Activated T-helper 2 cell treated with anti-CD3 and anti-CD28 coated beads, Interferon-gamma antibody, Interleukin-2, Interleukin-4, amounts not matched to agents 10 μg/mL and 5 μg/mL and 100 μg/mL, durations not matched to agents 14 hours and 24 hours and 36 hours (primary cell): ENCODE results near the gene GC. TPM values are rescaled to one million over a fixed set of nuclear protein-coding genes. Genes with fewer than 3 reads are reported as not detected.
"Not testable (repeated sequence)": the region's sequence is repeated elsewhere in the genome, so short reads cannot be mapped to it uniquely, and the experiment has no call there.

Experiments used
- DNase-seq: peaks from one replicate; pipeline ENCODE4 v3.0.0; 2021; ENCODE audit warnings: low spot score
- H3K27ac Mint-ChIP-seq: one replicate; pipeline ENCODE4 v1.8.0; 2021; ENCODE audit warnings: mixed read lengths
- H3K27me3 Mint-ChIP-seq: one replicate; pipeline ENCODE4 v1.8.0; 2021; ENCODE audit warnings: low read depth, mixed read lengths
- H3K36me3 Mint-ChIP-seq: one replicate; pipeline ENCODE4 v1.8.0; 2021; ENCODE audit warnings: low read depth, mixed read lengths
- H3K4me1 Mint-ChIP-seq: one replicate; pipeline ENCODE4 v1.8.0; 2021; ENCODE audit warnings: low read depth, mixed read lengths
- H3K4me3 Mint-ChIP-seq: one replicate; pipeline ENCODE4 v1.8.0; 2021; ENCODE audit warnings: low read depth, mild to moderate bottlenecking, moderate library complexity, mixed read lengths
- H3K9me3 Mint-ChIP-seq: one replicate; pipeline ENCODE4 v1.8.0; 2021; ENCODE audit warnings: mixed read lengths
- intact Hi-C: fragments of 100-400 bp; cut with micrococcal nuclease; formaldehyde crosslinking; loops from one replicate; pipeline ENCODE4 v1.15.1; 2023
- total RNA-seq: library from RNA; stranded (reverse); gene quantifications from 2 replicates; pipeline ENCODE4 v1.2.3, GENCODE V29; 2022

Gene GC
- total RNA-seq, 1 donor from 2014 or later: not detected

DNA sequence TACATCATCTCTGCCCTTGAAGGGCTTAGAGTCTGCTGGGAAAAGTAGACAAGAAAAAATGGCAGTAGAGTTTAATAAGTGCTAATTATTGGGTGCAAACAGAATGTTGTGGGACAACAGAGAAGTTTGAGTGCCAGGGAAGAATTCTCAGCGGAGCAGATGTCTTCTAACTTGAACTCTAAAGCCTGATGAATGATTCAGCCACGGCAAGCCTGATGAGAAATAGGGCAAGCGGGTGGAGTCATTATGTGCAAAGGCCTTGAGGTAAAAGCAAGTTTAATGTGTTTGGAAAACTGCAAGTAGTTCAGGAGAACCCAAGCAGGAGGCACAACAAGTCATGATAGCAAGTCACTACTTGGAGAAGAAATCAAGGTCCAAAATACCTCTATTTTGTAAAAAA, 37.5 kb downstream of the GC start:
- no peak overlapping the region for H3K4me3 Mint-ChIP-seq
- DNase-seq: no peak
- no peaks in the 10 kb centered on the region for H3K4me1 Mint-ChIP-seq
- no peaks in the 10 kb centered on the region for H3K36me3 Mint-ChIP-seq
- intact Hi-C loops: no loop called here
- no peak overlapping the region for H3K27ac Mint-ChIP-seq
- no peaks in the 10 kb centered on the region for H3K27me3 Mint-ChIP-seq
- H3K9me3 Mint-ChIP-seq: no peaks in the 10 kb centered on the region

- DNase-seq, H3K36me3 Mint-ChIP-seq, H3K27ac Mint-ChIP-seq, H3K27me3 Mint-ChIP-seq, H3K4me1 Mint-ChIP-seq, intact Hi-C loops, H3K4me3 Mint-ChIP-seq, H3K9me3 Mint-ChIP-seq: not testable (repeated sequence)
Observed at GRCh38 chr4:71738782-71739181, 45.1 kb downstream of the GC start.

- intact Hi-C loops: no loop called here
- no peak for DNase-seq
- no peak overlapping the region for H3K4me3 Mint-ChIP-seq
- no peaks in the 10 kb centered on the region for H3K36me3 Mint-ChIP-seq
- H3K27me3 Mint-ChIP-seq: no peaks in the 10 kb centered on the region
- H3K9me3 Mint-ChIP-seq: no peaks in the 10 kb centered on the region
- no peak overlapping the region for H3K27ac Mint-ChIP-seq
- no peaks in the 10 kb centered on the region for H3K4me1 Mint-ChIP-seq
Observed at GRCh38 chr4:71732706-71733105, 51.2 kb downstream of the GC start.

DNA sequence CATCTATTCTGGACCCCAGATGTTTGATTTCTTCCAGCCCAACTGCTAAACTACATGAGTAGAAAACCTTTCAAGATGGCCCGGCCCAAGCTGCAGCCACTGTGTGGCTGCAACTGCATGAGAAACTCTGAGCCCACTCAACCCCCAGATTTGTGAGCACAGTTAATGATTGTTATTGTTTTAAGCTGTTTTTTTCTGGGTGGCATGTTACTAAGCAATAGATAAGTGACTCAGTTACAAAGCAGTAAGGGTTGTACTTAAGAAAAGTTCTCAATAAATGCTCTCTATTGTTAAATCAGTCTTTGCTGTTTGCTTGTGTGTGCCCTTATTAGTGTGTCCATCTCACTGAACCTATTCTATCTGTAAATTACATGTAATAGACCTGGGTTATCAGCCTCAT, 51.8 kb downstream of the GC start:
- Mint-ChIP-seq H3K9me3 (no peaks in the 10 kb centered on the region), H3K36me3 (no peaks in the 10 kb centered on the region), H3K4me1 (no peaks in the 10 kb centered on the region), H3K27me3 (no peaks in the 10 kb centered on the region), H3K4me3 (no peak overlapping the region), H3K27ac (no peak overlapping the region)
- DNase-seq: no peak
- intact Hi-C loops: no loop called here

DNA sequence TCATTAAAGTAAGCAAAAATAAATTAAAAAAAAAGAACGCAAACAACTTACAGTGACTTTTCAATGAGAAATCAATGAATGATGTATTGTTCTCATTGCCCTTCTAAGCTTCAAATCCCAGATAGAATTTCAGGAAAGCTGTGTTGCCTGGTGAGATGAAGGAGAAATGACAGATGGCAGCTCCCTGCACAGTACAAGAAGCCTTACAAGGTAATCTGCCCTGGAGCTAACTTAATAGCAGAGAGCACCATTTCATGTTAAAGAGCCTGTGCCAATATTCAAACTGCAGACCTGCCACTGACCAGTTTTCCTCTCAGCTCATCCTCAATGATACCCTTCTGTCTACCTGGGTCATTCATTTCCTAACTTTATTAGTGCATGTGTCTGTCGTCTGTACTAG, 54.0 kb downstream of the GC start:
- no peaks in the 10 kb centered on the region for H3K4me1 Mint-ChIP-seq
- intact Hi-C loops: no loop called here
- no peak overlapping the region for H3K4me3 Mint-ChIP-seq
- no peak overlapping the region for H3K27ac Mint-ChIP-seq
- no peak for DNase-seq
- no peaks in the 10 kb centered on the region for H3K36me3 Mint-ChIP-seq
- H3K9me3 Mint-ChIP-seq: no peaks in the 10 kb centered on the region
- H3K27me3 Mint-ChIP-seq: no peaks in the 10 kb centered on the region

GRCh38 chr4:71713611-71714203, 70.2 kb downstream of the GC start:
- intact Hi-C loops: loop anchor here (5.0 to 10.0 kb wide), 3 partner anchors 441 to 1111 kb away; no protein-coding TSS in a partner anchor
- Mint-ChIP-seq H3K4me1 (no peaks in the 10 kb centered on the region), H3K4me3 (no peak overlapping the region)

GRCh38 chr4:71711985-71712348, 71.9 kb downstream of the GC start:
- intact Hi-C loops: loop anchor here (5.0 to 10.0 kb wide), 3 partner anchors 440 to 1110 kb away; no protein-coding TSS in a partner anchor
- H3K27ac Mint-ChIP-seq: no peak overlapping the region
- H3K9me3 Mint-ChIP-seq: no peaks in the 10 kb centered on the region
- no peaks in the 10 kb centered on the region for H3K4me1 Mint-ChIP-seq
- H3K36me3 Mint-ChIP-seq: no peaks in the 10 kb centered on the region
- H3K27me3 Mint-ChIP-seq: peaks cover 1% of the 10 kb centered on the region
- H3K4me3 Mint-ChIP-seq: no peak overlapping the region
- no peak for DNase-seq

More at GRCh38 chr4:71713611-71714203, 70.2 kb downstream of the GC start:
- no peak for DNase-seq
- H3K9me3 Mint-ChIP-seq: no peaks in the 10 kb centered on the region
- H3K27ac Mint-ChIP-seq: no peak overlapping the region
- H3K36me3 Mint-ChIP-seq: no peaks in the 10 kb centered on the region
- peaks cover 1% of the 10 kb centered on the region for H3K27me3 Mint-ChIP-seq

GRCh38 chr4:71711044-71711984, 72.6 kb downstream of the GC start:
- Mint-ChIP-seq H3K27ac (no peak overlapping the region), H3K27me3 (no peaks in the 10 kb centered on the region), H3K4me3 (no peak overlapping the region), H3K36me3 (no peaks in the 10 kb centered on the region), H3K9me3 (no peaks in the 10 kb centered on the region), H3K4me1 (no peaks in the 10 kb centered on the region)
- DNase-seq: no peak
- intact Hi-C loops: loop anchor here (5.0 to 10.0 kb wide), 3 partner anchors 439 to 1109 kb away; no protein-coding TSS in a partner anchor

GRCh38 chr4:71709961-71710360, 73.9 kb downstream of the GC start:
- Mint-ChIP-seq H3K36me3 (no peaks in the 10 kb centered on the region), H3K9me3 (no peaks in the 10 kb centered on the region), H3K27me3 (peaks cover 2% of the 10 kb centered on the region), H3K27ac (no peak overlapping the region), H3K4me1 (no peaks in the 10 kb centered on the region), H3K4me3 (no peak overlapping the region)
- no peak for DNase-seq
- intact Hi-C loops: loop anchor here (5.0 to 10.0 kb wide), 3 partner anchors 438 to 1108 kb away; no protein-coding TSS in a partner anchor

DNA sequence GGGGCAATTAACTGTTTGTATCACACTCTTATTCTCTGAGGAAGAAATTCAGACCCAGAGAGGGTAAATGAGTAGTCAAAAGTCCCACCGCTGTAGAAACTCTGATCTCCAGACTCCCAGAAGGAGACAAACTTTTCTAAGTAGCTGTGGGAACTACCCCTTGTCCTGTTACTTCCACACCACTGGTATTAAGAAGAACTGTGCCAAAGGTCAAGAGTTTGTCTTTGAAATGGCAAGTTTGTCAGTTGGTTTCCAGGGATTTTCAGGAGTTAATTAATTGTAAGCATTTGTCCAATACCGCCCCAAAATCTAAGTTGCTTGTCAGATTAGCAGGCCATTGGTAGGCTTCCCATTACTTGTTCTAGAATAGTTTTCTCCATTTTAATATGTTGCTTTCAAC, 85.7 kb downstream of the GC start:
- no peak overlapping the region for H3K4me3 Mint-ChIP-seq
- H3K9me3 Mint-ChIP-seq: no peaks in the 10 kb centered on the region
- no peak for DNase-seq
- intact Hi-C loops: no loop called here
- H3K27me3 Mint-ChIP-seq: no peaks in the 10 kb centered on the region
- H3K4me1 Mint-ChIP-seq: no peaks in the 10 kb centered on the region
- no peak overlapping the region for H3K27ac Mint-ChIP-seq
- H3K36me3 Mint-ChIP-seq: no peaks in the 10 kb centered on the region

- H3K4me3 Mint-ChIP-seq: no peak overlapping the region
Observed at GRCh38 chr4:71697031-71697430, 86.8 kb downstream of the GC start.

DNA sequence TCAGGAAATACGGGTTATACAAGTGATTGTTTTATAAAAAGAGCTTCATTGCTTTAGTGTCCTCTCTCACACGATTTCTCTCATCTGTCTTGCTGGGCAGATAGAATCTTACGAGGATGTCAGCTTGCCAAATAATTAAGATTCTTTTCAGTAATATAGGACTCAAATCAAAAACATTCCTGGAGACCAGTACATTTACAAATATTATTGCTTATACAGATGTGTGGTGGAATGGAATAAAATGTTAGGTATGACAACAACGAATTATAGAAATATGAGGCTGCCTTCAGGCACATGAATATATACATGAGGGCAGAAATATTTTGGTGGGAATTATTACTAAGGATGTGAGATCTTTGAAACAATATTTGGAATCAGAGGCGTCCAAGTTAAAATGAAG, 88.9 kb downstream of the GC start:
- Mint-ChIP-seq H3K27me3 (no peaks in the 10 kb centered on the region), H3K4me3 (no peak overlapping the region), H3K36me3 (no peaks in the 10 kb centered on the region), H3K4me1 (no peaks in the 10 kb centered on the region), H3K27ac (no peak overlapping the region), H3K9me3 (no peaks in the 10 kb centered on the region)
- intact Hi-C loops: no loop called here
- DNase-seq: no peak

More at GRCh38 chr4:71697031-71697430, 86.8 kb downstream of the GC start:
- Mint-ChIP-seq H3K27me3 (no peaks in the 10 kb centered on the region), H3K4me1 (no peaks in the 10 kb centered on the region), H3K9me3 (no peaks in the 10 kb centered on the region), H3K27ac (no peak overlapping the region), H3K36me3 (no peaks in the 10 kb centered on the region)
- intact Hi-C loops: no loop called here
- no peak for DNase-seq

DNA sequence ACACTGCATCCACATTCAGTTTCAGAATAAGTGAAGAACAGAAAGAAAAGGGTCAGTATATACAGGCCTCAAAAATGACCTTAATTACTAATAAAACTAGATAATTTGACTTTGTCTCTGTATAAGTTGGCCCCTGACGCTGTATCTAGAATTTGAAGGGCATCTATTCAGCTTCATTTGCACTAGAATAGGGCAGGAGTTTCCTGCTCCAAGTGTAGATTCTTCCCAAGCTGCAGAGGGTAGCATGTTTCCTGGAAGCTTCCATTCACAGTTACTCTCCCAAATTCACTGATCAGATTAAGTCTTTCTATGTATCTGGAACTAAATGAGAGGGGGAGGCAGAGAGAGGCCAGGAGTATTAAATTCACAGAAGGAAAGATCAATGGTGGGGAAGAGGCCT, 90.9 kb downstream of the GC start:
- H3K27ac Mint-ChIP-seq: no peak overlapping the region
- H3K4me1 Mint-ChIP-seq: no peaks in the 10 kb centered on the region
- no peaks in the 10 kb centered on the region for H3K27me3 Mint-ChIP-seq
- no peaks in the 10 kb centered on the region for H3K9me3 Mint-ChIP-seq
- no peak overlapping the region for H3K4me3 Mint-ChIP-seq
- DNase-seq: no peak
- no peaks in the 10 kb centered on the region for H3K36me3 Mint-ChIP-seq
- intact Hi-C loops: no loop called here
